A673 (cell line): ENCODE data around the gene HMGN3.

Source experiments
- CTCF ChIP-seq: fragments of 300-800, 200-600 bp; sonication (generic); conservative IDR thresholded peaks from 2 replicates; pipeline ENCODE4 v1.5.1; 2017; ENCODE audit warnings: low read depth, mild to moderate bottlenecking, antibody characterized with exemption, low read length, moderate library complexity, mixed read lengths
- EZH2 ChIP-seq: fragments of 200-600 bp; sonication (generic); IDR thresholded peaks from 2 replicates; pipeline ENCODE4 v1.6.1; 2017; ENCODE audit warnings: borderline replicate concordance, low read depth, mild to moderate bottlenecking, mixed read lengths, antibody characterized with exemption, low read length; ENCODE audit not compliant: poor library complexity, severe bottlenecking

- no peak for TF ChIP-seq CTCF
- TF ChIP-seq EZH2, result no peak
Observed at GRCh38 chr6:79238919-79239318, 4.4 kb upstream of the HMGN3 start.
